B cell (primary cell): Measurements from ENCODE around the gene VANGL1. TPM values are rescaled to one million over a fixed set of nuclear protein-coding genes. Genes with fewer than 3 reads are reported as not detected.

Source experiments
- ATAC-seq: fragments of 200-7000 bp; cut with Tn5 transposase; one replicate; pipeline ENCODE4 v1.10.0; 2021; ENCODE audit warnings: low read depth, mild to moderate bottlenecking, moderate number of reproducible peaks, moderate library complexity
- CTCF ChIA-PET: fragments of 350-600 bp; sonication (Branson Sonifier 250); formaldehyde crosslinking; loops from one replicate; lab custom pipeline; 2021; ENCODE audit warnings: antibody characterized with exemption, inconsistent platforms; lab: Charles Lee
- POLR2A ChIA-PET: fragments of 350-600 bp; sonication (Branson Sonifier 250); formaldehyde crosslinking; loops from one replicate; lab custom pipeline; 2021; ENCODE audit warnings: antibody characterized with exemption; lab: Charles Lee
- DNase-seq: peaks from one replicate; pipeline ENCODE4 v3.0.0; 2013
- H2AFZ ChIP-seq: 2 replicates; pipeline ENCODE4 v1.6.1; 2012; ENCODE audit warnings: mild to moderate bottlenecking, low read depth, low read length; ENCODE audit not compliant: insufficient read depth, poor library complexity, severe bottlenecking
- H3K27ac ChIP-seq, 2 donors: 1 replicate in 1 of 2; 2 replicates in 1 of 2; pipeline ENCODE4 v1.5.1; 2012 to 2013; ENCODE audit warnings: low read length in 2 of 2, mild to moderate bottlenecking in 2 of 2, moderate library complexity in 1 of 2
- H3K27me3 ChIP-seq, 4 experiments: fragments of 200-600 bp in 1 of 4; sonication (generic) in 1 of 4; replicated peaks in 1 of 4; 1 replicate in 2 of 4; 2 replicates in 2 of 4; pipeline versions ENCODE4 v1.6.1 to v1.7.0; 2013 to 2016; ENCODE audit warnings: low read length in 3 of 4, mild to moderate bottlenecking in 2 of 4, mixed read lengths in 1 of 4, moderate library complexity in 1 of 4; ENCODE audit not compliant: insufficient read depth in 4 of 4, control insufficient read depth in 3 of 4; ENCODE audit errors: control extremely low read depth in 1 of 4
- H3K36me3 ChIP-seq, 2 experiments: replicated peaks in 1 of 2; 1 replicate in 1 of 2; 2 replicates in 1 of 2; pipeline versions ENCODE4 v1.6.1 to v1.7.1; 2013; ENCODE audit warnings: low read length in 1 of 2; ENCODE audit not compliant: insufficient read depth in 2 of 2, control insufficient read depth in 1 of 2; ENCODE audit errors: control extremely low read depth in 1 of 2, extremely low read depth in 1 of 2
- H3K4me1 ChIP-seq, 2 donors: fragments of 200-600 bp in 1 of 2; sonication (generic) in 1 of 2; 1 replicate in 1 of 2; 2 replicates in 1 of 2; pipeline versions ENCODE4 v1.5.1 to v1.6.1; 2013 to 2017; ENCODE audit warnings: low read length in 2 of 2; ENCODE audit not compliant: control insufficient read depth in 2 of 2, insufficient read depth in 2 of 2
- H3K4me2 ChIP-seq: replicated peaks from 2 replicates; pipeline ENCODE3; 2012; ENCODE audit warnings: mild to moderate bottlenecking, low read depth, low read length; ENCODE audit not compliant: poor library complexity, severe bottlenecking
- H3K4me3 ChIP-seq, 5 experiments: fragments of 200-600 bp in 1 of 5; sonication (generic) in 1 of 5; 1 replicate in 3 of 5; 2 replicates in 2 of 5; pipeline versions ENCODE4 v1.5.1 to v1.7.0; 2011 to 2016; ENCODE audit warnings: low read length in 4 of 5, mild to moderate bottlenecking in 4 of 5, low read depth in 2 of 5, control low read depth in 1 of 5, moderate library complexity in 1 of 5; ENCODE audit not compliant: insufficient read depth in 1 of 5; ENCODE audit errors: control extremely low read depth in 1 of 5, extremely low read depth in 1 of 5
- H3K79me2 ChIP-seq: fragments of 200-600 bp; sonication (generic); one replicate; pipeline ENCODE4 v1.6.0; 2016; ENCODE audit warnings: low read length; ENCODE audit not compliant: control insufficient read depth, insufficient read depth
- H3K9ac ChIP-seq: fragments of 200-600 bp; sonication (generic); 2 replicates; pipeline ENCODE4 v1.6.1; 2017; ENCODE audit warnings: mild to moderate bottlenecking, low read length, moderate library complexity
- H3K9me3 ChIP-seq, 3 donors: one replicate each; pipeline versions ENCODE4 v1.6.1 to v1.7.1; 2013; ENCODE audit warnings: low read length in 2 of 3; ENCODE audit not compliant: control insufficient read depth in 2 of 3, insufficient read depth in 1 of 3; ENCODE audit errors: control extremely low read depth in 1 of 3
- H4K20me1 ChIP-seq: 2 replicates; pipeline ENCODE4 v1.6.0; 2012; ENCODE audit warnings: mild to moderate bottlenecking, low read length; ENCODE audit not compliant: insufficient read depth, control insufficient read depth, poor library complexity, severe bottlenecking
- H3K27ac Mint-ChIP-seq: one replicate; pipeline ENCODE4 v1.8.0; 2021; ENCODE audit warnings: mixed read lengths
- H3K27me3 Mint-ChIP-seq: one replicate; pipeline ENCODE4 v1.8.0; 2021; ENCODE audit warnings: mixed read lengths
- H3K4me1 Mint-ChIP-seq: one replicate; pipeline ENCODE4 v1.8.0; 2021; ENCODE audit warnings: mixed read lengths
- H3K4me3 Mint-ChIP-seq: one replicate; pipeline ENCODE4 v1.8.0; 2021; ENCODE audit warnings: mixed read lengths
- H3K9me3 Mint-ChIP-seq: one replicate; pipeline ENCODE4 v1.8.0; 2022; ENCODE audit warnings: mixed read lengths; ENCODE audit not compliant: insufficient read depth
- EZH2 ChIP-seq: IDR thresholded peaks from 2 replicates; pipeline ENCODE4 v1.6.1; 2012; ENCODE audit warnings: borderline replicate concordance, low read depth, mild to moderate bottlenecking, moderate library complexity, low read length; ENCODE audit not compliant: insufficient read depth, poor library complexity, severe bottlenecking
- WGBS: methylation state at CpG from one replicate; pipeline ENCODE4 v1.1.5; 2013; ENCODE audit warnings: missing lambda C conversion rate; ENCODE audit not compliant: insufficient coverage; 5-methylcytosine and 5-hydroxymethylcytosine counted together
- intact Hi-C: fragments of 100-400 bp; cut with micrococcal nuclease; formaldehyde crosslinking; loops from one replicate; pipeline ENCODE4 v1.10.0; 2022
- polyA plus RNA-seq: library from polyadenylated mRNA; depleted of rRNA; stranded (reverse); fragments of >200 nt; gene quantifications from 2 replicates; pipeline ENCODE4 v1.2.3, GENCODE V29; 2012
- total RNA-seq, 2 donors: library from RNA; stranded (reverse); fragments of 120-200 nt in 1 of 2; gene quantifications; 1 replicate in 1 of 2; 2 replicates in 1 of 2; pipeline versions ENCODE4 v1.2.3 to v1.2.4, GENCODE V29; 2013 to 2022
- TF ChIP-seq, protein P1 (sequence below): fragments of 200-600 bp; IDR thresholded peaks from one replicate; pipeline ENCODE4 v1.8.0; 2022; ENCODE audit warnings: antibody characterized with exemption, mild to moderate bottlenecking

VANGL1 gene
- total and polyA plus RNA-seq, 2 donors (not counting 1 experiment from before 2014, with no cell fraction given), result 0.21 to 0.30 TPM

DNA sequence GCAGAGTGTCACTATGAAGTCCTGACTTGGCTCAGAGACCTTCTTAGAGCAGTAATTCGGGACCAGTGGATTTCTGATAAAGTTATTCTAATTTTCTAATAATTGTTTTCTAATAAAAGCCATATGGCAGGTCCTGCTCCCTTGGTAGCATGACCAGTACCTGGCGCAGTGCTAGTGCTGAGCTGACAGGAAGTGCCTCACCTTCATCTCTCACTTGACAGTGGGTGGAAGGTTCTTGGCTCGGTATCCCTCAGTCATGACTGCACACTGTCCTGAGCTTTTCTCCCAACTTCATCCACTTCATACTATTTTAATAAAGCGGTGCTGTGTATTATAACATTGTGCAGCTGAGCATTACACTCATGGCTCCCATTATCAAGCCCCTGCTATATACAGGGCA, 14.1 kb downstream of the VANGL1 start:
- Histone ChIP-seq H4K20me1 (no peaks in the 10 kb centered on the region), H3K27ac (no peak overlapping the region), H3K79me2 (no peaks in the 10 kb centered on the region), H3K36me3 (no peaks in the 10 kb centered on the region), H3K9me3 (no peaks in the 10 kb centered on the region), H2AFZ (no peak overlapping the region), H3K27me3 (no peaks in the 10 kb centered on the region), H3K4me1 (no peaks in the 10 kb centered on the region), H3K4me3 (no peak overlapping the region), H3K4me2 (no peak overlapping the region), H3K9ac (no peak overlapping the region)
- ATAC-seq (no peak), DNase-seq (no peak)
- no peak overlapping the region for H3K27ac Mint-ChIP-seq
- H3K4me3 Mint-ChIP-seq, result no peak overlapping the region
- intact Hi-C loops, result no loop called here
- no CpG with 5 or more reads among the region's 4 CpGs for WGBS
- no peaks in the 10 kb centered on the region for H3K27me3 Mint-ChIP-seq
- ChIA-PET POLR2A (no interaction called here), CTCF (no interaction called here)
- TF ChIP-seq EZH2, result no peak
- no peaks in the 10 kb centered on the region for H3K4me1 Mint-ChIP-seq
- no peaks in the 10 kb centered on the region for H3K9me3 Mint-ChIP-seq

DNA sequence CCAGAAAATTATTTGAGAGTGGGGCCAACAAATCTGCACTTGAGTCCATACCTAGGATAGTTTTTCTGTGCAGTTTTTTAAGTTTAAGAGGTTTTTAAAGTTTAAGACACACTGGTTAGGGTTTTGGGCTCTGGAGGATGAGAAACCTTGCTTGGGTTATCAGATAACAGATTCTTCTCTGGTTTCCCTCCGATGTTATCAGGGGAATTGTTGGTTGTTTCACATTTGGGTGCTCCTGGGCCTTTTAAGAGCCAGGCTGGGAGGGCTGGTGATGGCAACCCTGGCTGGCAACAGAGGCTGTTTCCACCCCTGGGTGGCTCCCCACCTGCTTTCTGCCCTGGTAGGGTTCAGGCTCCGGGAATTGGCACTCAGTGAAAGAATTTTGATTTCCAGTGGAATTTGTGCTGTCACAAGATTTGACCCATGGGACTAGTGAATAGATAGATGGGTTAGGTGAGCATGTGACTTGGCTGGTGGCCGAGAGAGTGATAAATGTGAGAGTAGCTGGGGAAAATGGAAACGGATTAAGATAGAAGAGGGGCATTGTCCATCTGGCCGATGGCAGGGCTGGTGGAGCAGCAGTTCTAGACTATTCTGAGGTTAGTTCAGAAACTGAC, 14.8 kb downstream of the VANGL1 start:
- ChIA-PET POLR2A (no interaction called here), CTCF (no interaction called here)
- no peak overlapping the region for H3K4me3 ChIP-seq
- H3K4me1 ChIP-seq, result no peaks in the 10 kb centered on the region
- no peak overlapping the region for H3K27ac ChIP-seq
- no peaks in the 10 kb centered on the region for H3K9me3 ChIP-seq
- H3K27me3 Mint-ChIP-seq, result no peaks in the 10 kb centered on the region
- no peak overlapping the region for H3K4me3 Mint-ChIP-seq
- intact Hi-C loops, result no loop called here
- H3K4me2 ChIP-seq, result no peak overlapping the region
- H3K27me3 ChIP-seq, result no peaks in the 10 kb centered on the region
- H3K9me3 Mint-ChIP-seq, result no peaks in the 10 kb centered on the region
- no peaks in the 10 kb centered on the region for H4K20me1 ChIP-seq
- no peak overlapping the region for H2AFZ ChIP-seq
- no peak for TF ChIP-seq EZH2
- TF ChIP-seq, protein P1, sequence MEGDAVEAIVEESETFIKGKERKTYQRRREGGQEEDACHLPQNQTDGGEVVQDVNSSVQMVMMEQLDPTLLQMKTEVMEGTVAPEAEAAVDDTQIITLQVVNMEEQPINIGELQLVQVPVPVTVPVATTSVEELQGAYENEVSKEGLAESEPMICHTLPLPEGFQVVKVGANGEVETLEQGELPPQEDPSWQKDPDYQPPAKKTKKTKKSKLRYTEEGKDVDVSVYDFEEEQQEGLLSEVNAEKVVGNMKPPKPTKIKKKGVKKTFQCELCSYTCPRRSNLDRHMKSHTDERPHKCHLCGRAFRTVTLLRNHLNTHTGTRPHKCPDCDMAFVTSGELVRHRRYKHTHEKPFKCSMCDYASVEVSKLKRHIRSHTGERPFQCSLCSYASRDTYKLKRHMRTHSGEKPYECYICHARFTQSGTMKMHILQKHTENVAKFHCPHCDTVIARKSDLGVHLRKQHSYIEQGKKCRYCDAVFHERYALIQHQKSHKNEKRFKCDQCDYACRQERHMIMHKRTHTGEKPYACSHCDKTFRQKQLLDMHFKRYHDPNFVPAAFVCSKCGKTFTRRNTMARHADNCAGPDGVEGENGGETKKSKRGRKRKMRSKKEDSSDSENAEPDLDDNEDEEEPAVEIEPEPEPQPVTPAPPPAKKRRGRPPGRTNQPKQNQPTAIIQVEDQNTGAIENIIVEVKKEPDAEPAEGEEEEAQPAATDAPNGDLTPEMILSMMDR, result no peak
- ATAC-seq, result no peak
- DNase-seq, result no peak
- H3K27ac Mint-ChIP-seq, result no peak overlapping the region
- 100% methylated on average over 5 of the region's 5 CpGs for WGBS
- H3K36me3 ChIP-seq, result no peaks in the 10 kb centered on the region
- no peak overlapping the region for H3K9ac ChIP-seq
- no peaks in the 10 kb centered on the region for H3K79me2 ChIP-seq
- H3K4me1 Mint-ChIP-seq, result no peaks in the 10 kb centered on the region
